ENCODE results near the gene MYLK. TPM values are rescaled to one million over a fixed set of nuclear protein-coding genes. Genes with fewer than 3 reads are reported as not detected.
A peak's percentile ranks its signal among the peaks of the same experiment; 100 is the strongest.
"Not testable (repeated sequence)": the region's sequence is repeated elsewhere in the genome, so short reads cannot be mapped to it uniquely, and the experiment has no call there.

MYLK gene
- total and polyA plus RNA-seq, 3 experiments from 2014 or later: 0.09 to 0.10 TPM; not detected in 1

GRCh38 chr3:123706871-123707270 is 177.3 kb downstream of the MYLK start:
- no peaks in the 10 kb centered on the region for H3K27me3 ChIP-seq (ENCODE audit: insufficient read depth, low read length, poor library complexity, severe bottlenecking)
- no peaks in the 10 kb centered on the region for H3K9me3 ChIP-seq (ENCODE audit: low read length)
- Mint-ChIP-seq H3K4me3 (no peak overlapping the region), H3K27me3 (peaks cover 3 to 12% of the 10 kb centered on the region in 2 donors), H3K27ac (no peak overlapping the region), H3K4me1 (no peaks in the 10 kb centered on the region), H3K9me3 (no peaks in the 10 kb centered on the region), H3K36me3 (no peaks in the 10 kb centered on the region)
- no peaks in the 10 kb centered on the region for H3K4me1 ChIP-seq (ENCODE audit: insufficient read depth, low read length)
- CTCF ChIA-PET: no interaction called here
- POLR2A ChIA-PET: no interaction called here
- DNase-seq: no peak
- no peak overlapping the region for H3K4me3 ChIP-seq (ENCODE audit: low read length)
- H3K36me3 ChIP-seq (ENCODE audit: insufficient read depth, low read length): no peaks in the 10 kb centered on the region
- no peak overlapping the region for H3K27ac ChIP-seq (ENCODE audit: low read depth, low read length)

- CTCF ChIA-PET: no interaction called here
Measured at GRCh38 chr3:123705488-123706285, 178.4 kb downstream of the MYLK start.

GRCh38 chr3:123703663-123704062 is 180.5 kb downstream of the MYLK start:
- H3K36me3 Mint-ChIP-seq; H3K27me3 ChIP-seq (ENCODE audit: insufficient read depth, low read length, poor library complexity, severe bottlenecking); H3K9me3 ChIP-seq (ENCODE audit: low read length); H3K4me1 Mint-ChIP-seq; H3K9me3 Mint-ChIP-seq; H3K36me3 ChIP-seq (ENCODE audit: insufficient read depth, low read length); CTCF ChIA-PET; H3K27ac ChIP-seq (ENCODE audit: low read depth, low read length); H3K4me1 ChIP-seq (ENCODE audit: insufficient read depth, low read length); DNase-seq; POLR2A ChIA-PET; H3K4me3 Mint-ChIP-seq; H3K27ac Mint-ChIP-seq; H3K4me3 ChIP-seq (ENCODE audit: low read length): not testable (repeated sequence)
- H3K27me3 Mint-ChIP-seq: peaks cover 9 to 14% of the 10 kb centered on the region in 2 donors

More at GRCh38 chr3:123705488-123706285, 178.4 kb downstream of the MYLK start:
- Mint-ChIP-seq H3K27ac (no peak overlapping the region), H3K36me3 (no peaks in the 10 kb centered on the region), H3K4me1 (no peaks in the 10 kb centered on the region), H3K9me3 (no peaks in the 10 kb centered on the region), H3K4me3 (no peak overlapping the region), H3K27me3 (peaks cover 5 to 15% of the 10 kb centered on the region in 2 donors)
- Histone ChIP-seq H3K27me3 (ENCODE audit: insufficient read depth, low read length, poor library complexity, severe bottlenecking) (no peaks in the 10 kb centered on the region), H3K36me3 (ENCODE audit: insufficient read depth, low read length) (no peaks in the 10 kb centered on the region), H3K4me3 (ENCODE audit: low read length) (no peak overlapping the region), H3K9me3 (ENCODE audit: low read length) (no peaks in the 10 kb centered on the region), H3K4me1 (ENCODE audit: insufficient read depth, low read length) (no peaks in the 10 kb centered on the region), H3K27ac (ENCODE audit: low read depth, low read length) (no peak overlapping the region)
- POLR2A ChIA-PET: no interaction called here
- no peak for DNase-seq

- no peak overlapping the region for H3K4me3 ChIP-seq (ENCODE audit: low read length)
- no peaks in the 10 kb centered on the region for H3K36me3 Mint-ChIP-seq
- CTCF ChIA-PET: no interaction called here
- no peaks in the 10 kb centered on the region for H3K36me3 ChIP-seq (ENCODE audit: insufficient read depth, low read length)
- H3K27ac Mint-ChIP-seq: no peak overlapping the region
- DNase-seq: no peak
- no peak overlapping the region for H3K27ac ChIP-seq (ENCODE audit: low read depth, low read length)
- no peaks in the 10 kb centered on the region for H3K9me3 ChIP-seq (ENCODE audit: low read length)
- no peaks in the 10 kb centered on the region for H3K4me1 ChIP-seq (ENCODE audit: insufficient read depth, low read length)
- peaks cover 12 to 17% of the 10 kb centered on the region in 2 donors for H3K27me3 Mint-ChIP-seq
- POLR2A ChIA-PET: no interaction called here
- no peaks in the 10 kb centered on the region for H3K9me3 Mint-ChIP-seq
- H3K4me1 Mint-ChIP-seq: no peaks in the 10 kb centered on the region
- H3K27me3 ChIP-seq (ENCODE audit: insufficient read depth, low read length, poor library complexity, severe bottlenecking): no peaks in the 10 kb centered on the region
- no peak overlapping the region for H3K4me3 Mint-ChIP-seq
Measured at GRCh38 chr3:123702720-123703119, 181.4 kb downstream of the MYLK start.

- H3K9me3 Mint-ChIP-seq; H3K27ac Mint-ChIP-seq; H3K36me3 Mint-ChIP-seq; CTCF ChIA-PET; H3K27me3 ChIP-seq (ENCODE audit: insufficient read depth, low read length, poor library complexity, severe bottlenecking); H3K4me3 Mint-ChIP-seq; DNase-seq; H3K4me1 ChIP-seq (ENCODE audit: insufficient read depth, low read length); H3K4me3 ChIP-seq (ENCODE audit: low read length); POLR2A ChIA-PET; H3K4me1 Mint-ChIP-seq; H3K9me3 ChIP-seq (ENCODE audit: low read length); H3K27ac ChIP-seq (ENCODE audit: low read depth, low read length); H3K36me3 ChIP-seq (ENCODE audit: insufficient read depth, low read length): not testable (repeated sequence)
- H3K27me3 Mint-ChIP-seq: peaks cover 12 to 17% of the 10 kb centered on the region in 2 donors
Measured at GRCh38 chr3:123702057-123702456, 182.1 kb downstream of the MYLK start.

GRCh38 chr3:123700791-123701722 is 183.1 kb downstream of the MYLK start:
- H3K9me3 Mint-ChIP-seq: no peaks in the 10 kb centered on the region
- no peak for DNase-seq
- Histone ChIP-seq H3K4me3 (ENCODE audit: low read length) (no peak overlapping the region), H3K27ac (ENCODE audit: low read depth, low read length) (no peak overlapping the region), H3K27me3 (ENCODE audit: insufficient read depth, low read length, poor library complexity, severe bottlenecking) (no peaks in the 10 kb centered on the region), H3K4me1 (ENCODE audit: insufficient read depth, low read length) (no peaks in the 10 kb centered on the region), H3K9me3 (ENCODE audit: low read length) (no peaks in the 10 kb centered on the region), H3K36me3 (ENCODE audit: insufficient read depth, low read length) (no peaks in the 10 kb centered on the region)
- no peak overlapping the region for H3K27ac Mint-ChIP-seq
- no peaks in the 10 kb centered on the region for H3K36me3 Mint-ChIP-seq
- ChIA-PET CTCF (interaction anchor here (1.4 kb wide), 1 partner anchor 22 kb away, joined by 3 read pairs; no protein-coding TSS in a partner anchor), POLR2A (no interaction called here)
- H3K4me3 Mint-ChIP-seq: no peak overlapping the region
- peaks cover 12 to 16% of the 10 kb centered on the region in 2 donors for H3K27me3 Mint-ChIP-seq
- H3K4me1 Mint-ChIP-seq: no peaks in the 10 kb centered on the region

- Mint-ChIP-seq H3K4me3 (no peak overlapping the region), H3K27me3 (peaks cover 16 to 17% of the 10 kb centered on the region in 2 donors), H3K27ac (peak overlapping the region in 1 of 8 donors; percentile 47), H3K9me3 (no peaks in the 10 kb centered on the region), H3K4me1 (no peaks in the 10 kb centered on the region), H3K36me3 (no peaks in the 10 kb centered on the region)
- ChIA-PET POLR2A (no interaction called here), CTCF (no interaction called here)
- Histone ChIP-seq H3K4me3 (ENCODE audit: low read length) (no peak overlapping the region), H3K9me3 (ENCODE audit: low read length) (no peaks in the 10 kb centered on the region), H3K36me3 (ENCODE audit: insufficient read depth, low read length) (no peaks in the 10 kb centered on the region), H3K4me1 (ENCODE audit: insufficient read depth, low read length) (no peaks in the 10 kb centered on the region), H3K27me3 (ENCODE audit: insufficient read depth, low read length, poor library complexity, severe bottlenecking) (no peaks in the 10 kb centered on the region), H3K27ac (ENCODE audit: low read depth, low read length) (no peak overlapping the region)
- no peak for DNase-seq
Measured at GRCh38 chr3:123698813-123699212, 185.3 kb downstream of the MYLK start.

- Histone ChIP-seq H3K27me3 (ENCODE audit: insufficient read depth, low read length, poor library complexity, severe bottlenecking) (no peaks in the 10 kb centered on the region), H3K4me1 (ENCODE audit: insufficient read depth, low read length) (no peaks in the 10 kb centered on the region), H3K36me3 (ENCODE audit: insufficient read depth, low read length) (no peaks in the 10 kb centered on the region), H3K9me3 (ENCODE audit: low read length) (no peaks in the 10 kb centered on the region), H3K27ac (ENCODE audit: low read depth, low read length) (no peak overlapping the region), H3K4me3 (ENCODE audit: low read length) (no peak overlapping the region)
- Mint-ChIP-seq H3K4me3 (no peak overlapping the region), H3K27me3 (peaks cover 12 to 19% of the 10 kb centered on the region in 2 donors), H3K27ac (no peak overlapping the region), H3K9me3 (no peaks in the 10 kb centered on the region), H3K4me1 (no peaks in the 10 kb centered on the region), H3K36me3 (no peaks in the 10 kb centered on the region)
- ChIA-PET POLR2A (no interaction called here), CTCF (no interaction called here)
- no peak for DNase-seq
Measured at GRCh38 chr3:123696808-123697207, 187.3 kb downstream of the MYLK start.
